ENCODE data around the gene UVSSA.
"Not testable (repeated sequence)": the region's sequence is repeated elsewhere in the genome, so short reads cannot be mapped to it uniquely, and the experiment has no call there.

UVSSA gene

DNA sequence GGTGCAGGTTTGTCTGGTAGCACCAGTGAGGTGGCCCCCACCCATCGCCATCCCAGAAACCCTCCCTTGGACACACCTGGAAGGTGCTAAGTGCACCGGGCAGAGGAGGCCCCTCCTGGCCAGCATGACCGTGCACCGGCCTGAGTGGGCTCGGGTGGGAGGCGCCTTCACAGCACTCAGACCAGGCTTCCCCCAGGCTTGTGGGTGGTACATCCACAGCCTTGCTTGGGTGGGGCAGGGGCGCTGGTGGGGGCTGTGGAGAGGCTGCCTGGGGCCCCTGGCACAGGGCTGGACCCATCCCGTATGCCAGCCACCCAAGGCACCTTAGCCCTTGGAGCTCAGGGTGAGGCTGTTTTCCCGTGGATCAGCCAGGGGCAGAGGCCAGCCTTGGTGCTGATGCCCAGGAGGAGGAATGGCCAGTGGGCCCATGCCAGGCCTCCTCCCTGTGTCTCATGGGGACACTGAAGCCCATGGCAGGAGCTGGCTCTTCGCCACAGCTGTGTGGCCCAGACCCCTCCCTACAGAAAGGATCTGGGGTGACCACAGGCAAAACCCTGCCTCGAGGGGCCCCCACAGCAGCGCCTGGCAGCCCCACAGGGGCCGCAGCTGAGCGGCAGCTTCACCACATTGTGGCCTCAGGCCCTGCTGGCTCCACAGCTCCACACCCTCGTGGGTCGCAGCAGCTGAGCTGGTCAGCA lies 37.8 kb downstream of the UVSSA start:
- DNase-seq (ENCODE audit: low read depth): no peak
- no peak for TF ChIP-seq CTCF (IDR thresholded peaks at IDR 0.05; ENCODE audit: low read length, missing control alignments)
- H3K4me3 ChIP-seq (replicated peaks; ENCODE audit: low read depth, low read length): no peak overlapping the region

GRCh38 chr4:1385373-1386340 lies 38.6 kb downstream of the UVSSA start:
- no peak for TF ChIP-seq CTCF (IDR thresholded peaks at IDR 0.05; ENCODE audit: low read length, missing control alignments)
- DNase-seq (ENCODE audit: low read depth): no peak
- no peak overlapping the region for H3K4me3 ChIP-seq (replicated peaks; ENCODE audit: low read depth, low read length)

- H3K4me3 ChIP-seq (replicated peaks; ENCODE audit: low read depth, low read length); DNase-seq (ENCODE audit: low read depth): not testable (repeated sequence)
These were observed 46.4 kb downstream of the UVSSA start for GRCh38 chr4:1393363-1393762.

GRCh38 chr4:1393866-1394265 lies 46.9 kb downstream of the UVSSA start:
- no peak for DNase-seq (ENCODE audit: low read depth)
- no peak overlapping the region for H3K4me3 ChIP-seq (replicated peaks; ENCODE audit: low read depth, low read length)
- TF ChIP-seq CTCF (IDR thresholded peaks at IDR 0.05; ENCODE audit: low read length, missing control alignments): no peak

DNA sequence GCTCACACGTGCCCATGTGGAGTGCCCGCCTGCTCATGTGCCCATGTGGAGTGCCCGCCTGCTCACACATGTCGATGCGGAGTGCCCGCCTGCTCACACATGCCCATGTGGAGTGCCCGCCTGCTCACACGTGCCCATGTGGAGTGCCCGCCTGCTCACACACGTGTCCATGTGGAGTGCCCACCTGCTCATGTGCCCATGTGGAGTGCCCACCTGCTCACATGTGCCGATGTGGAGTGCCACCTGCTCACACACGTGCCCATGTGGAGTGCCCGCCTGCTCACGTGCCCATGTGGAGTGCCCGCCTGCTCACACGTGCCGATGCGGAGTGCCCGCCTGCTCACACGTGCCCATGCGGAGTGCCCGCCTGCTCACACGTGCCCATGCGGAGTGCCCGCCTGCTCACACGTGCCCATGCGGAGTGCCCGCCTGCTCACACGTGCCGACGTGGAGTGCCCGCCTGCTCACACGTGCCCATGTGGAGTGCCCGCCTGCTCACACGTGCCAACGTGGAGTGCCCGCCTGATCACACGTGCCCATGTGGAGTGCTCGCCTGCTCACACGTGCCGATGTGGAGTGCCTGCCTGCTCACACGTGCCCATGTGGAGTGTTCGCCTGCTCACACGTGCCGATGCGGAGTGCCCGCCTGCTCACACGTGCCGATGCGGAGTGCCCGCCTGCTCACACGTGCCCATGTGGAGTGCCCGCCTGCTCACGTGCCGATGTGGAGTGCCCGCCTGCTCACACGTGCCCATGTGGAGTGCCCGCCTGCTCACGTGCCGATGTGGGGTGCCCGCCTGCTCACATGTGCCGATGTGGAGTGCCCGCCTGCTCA lies 47.8 kb downstream of the UVSSA start:
- not testable (repeated sequence) for H3K4me3 ChIP-seq (replicated peaks; ENCODE audit: low read depth, low read length); DNase-seq (ENCODE audit: low read depth)

GRCh38 chr4:1395389-1395820 lies 48.4 kb downstream of the UVSSA start:
- H3K4me3 ChIP-seq (replicated peaks; ENCODE audit: low read depth, low read length); DNase-seq (ENCODE audit: low read depth): not testable (repeated sequence)

- H3K4me3 ChIP-seq (replicated peaks; ENCODE audit: low read depth, low read length): no peak overlapping the region
- no peak for TF ChIP-seq CTCF (IDR thresholded peaks at IDR 0.05; ENCODE audit: low read length, missing control alignments)
- DNase-seq (ENCODE audit: low read depth): no peak
These were observed 49.2 kb downstream of the UVSSA start for GRCh38 chr4:1395941-1396805.
